Muscle layer of colon (tissue), 2 donors: ENCODE results near the gene CACNA1D.

ENCODE experiments used
- H3K27ac ChIP-seq: one replicate; pipeline ENCODE4 v1.7.0; 2013; ENCODE audit warnings: low read depth, mild to moderate bottlenecking, low read length, moderate library complexity
- H3K27me3 ChIP-seq, 2 donors: one replicate each; pipeline ENCODE4 v1.7.0; 2013; ENCODE audit warnings: low read length in 2 of 2, mild to moderate bottlenecking in 2 of 2; ENCODE audit not compliant: insufficient read depth in 2 of 2, control insufficient read depth in 1 of 2
- H3K36me3 ChIP-seq: one replicate; pipeline ENCODE4 v1.7.0; 2013; ENCODE audit warnings: mild to moderate bottlenecking, low read length; ENCODE audit not compliant: insufficient read depth
- H3K4me1 ChIP-seq: one replicate; pipeline ENCODE4 v1.7.0; 2013; ENCODE audit warnings: mild to moderate bottlenecking, low read length; ENCODE audit not compliant: insufficient read depth
- H3K4me3 ChIP-seq, 2 donors: one replicate each; pipeline ENCODE4 v1.7.0; 2013; ENCODE audit warnings: low read length in 2 of 2, low read depth in 1 of 2, mild to moderate bottlenecking in 1 of 2, moderate library complexity in 1 of 2
- H3K9ac ChIP-seq: one replicate; pipeline ENCODE4 v1.7.0; 2013; ENCODE audit warnings: low read length
- H3K9me3 ChIP-seq: one replicate; pipeline ENCODE4 v1.7.0; 2013; ENCODE audit warnings: mild to moderate bottlenecking, low read length
- donor health status: abdominal sarcoma.
- donor health status: Adenocarcinoma of cecum.

CACNA1D gene

GRCh38 chr3:53599771-53600170 is 105.4 kb downstream of the CACNA1D start:
- no peaks in the 10 kb centered on the region for H3K27me3 ChIP-seq
- H3K4me3 ChIP-seq: no peak overlapping the region
- no peaks in the 10 kb centered on the region for H3K36me3 ChIP-seq
- no peak overlapping the region for H3K9ac ChIP-seq
- H3K27ac ChIP-seq: no peak overlapping the region
- H3K9me3 ChIP-seq: no peaks in the 10 kb centered on the region
- H3K4me1 ChIP-seq: no peaks in the 10 kb centered on the region

DNA sequence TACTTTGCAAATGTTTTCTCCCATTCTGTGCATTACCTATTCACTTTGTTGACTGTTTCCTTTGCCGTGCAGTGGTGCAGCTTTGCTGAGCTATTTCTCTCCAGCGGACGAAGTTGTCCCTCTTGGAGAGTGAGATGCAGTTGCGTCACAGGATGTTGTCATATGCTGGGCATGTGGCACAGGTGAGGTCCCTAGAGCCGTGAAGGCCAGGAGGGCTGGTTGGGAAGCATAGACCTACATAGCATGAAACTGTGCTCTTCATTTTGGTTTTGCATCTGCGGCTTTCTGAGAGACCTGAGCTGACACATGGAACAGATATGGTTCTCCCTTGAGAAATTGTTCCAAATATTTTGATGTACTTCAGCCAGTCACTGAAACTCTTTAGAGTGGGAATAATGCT is 108.5 kb downstream of the CACNA1D start:
- Histone ChIP-seq H3K4me1 (no peaks in the 10 kb centered on the region), H3K9ac (no peak overlapping the region), H3K4me3 (no peak overlapping the region), H3K9me3 (peaks cover 5% of the 10 kb centered on the region), H3K27ac (no peak overlapping the region), H3K36me3 (no peaks in the 10 kb centered on the region), H3K27me3 (no peaks in the 10 kb centered on the region)

DNA sequence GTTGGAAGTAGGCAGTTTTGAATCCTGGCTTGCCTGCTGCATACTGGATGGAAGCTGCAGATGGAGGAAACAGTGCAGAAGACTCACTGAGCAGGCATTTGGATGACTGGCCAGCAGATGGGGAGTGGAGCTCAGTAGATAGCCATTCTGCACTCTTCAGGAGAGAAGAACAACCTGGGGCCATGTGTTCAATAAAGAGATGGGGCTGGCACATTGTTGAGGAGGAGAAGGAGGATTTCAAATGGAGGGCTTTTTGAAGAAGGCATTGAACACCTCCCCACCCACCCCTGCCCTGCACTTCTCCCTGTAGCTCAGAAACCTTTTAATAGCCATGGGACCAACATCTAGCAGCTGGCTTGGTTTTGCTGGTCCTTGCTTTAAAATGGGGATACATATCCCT is 109.8 kb downstream of the CACNA1D start:
- Histone ChIP-seq H3K36me3 (no peaks in the 10 kb centered on the region), H3K4me1 (no peaks in the 10 kb centered on the region), H3K4me3 (no peak overlapping the region), H3K9me3 (peaks cover 5% of the 10 kb centered on the region), H3K9ac (no peak overlapping the region), H3K27ac (no peak overlapping the region), H3K27me3 (no peaks in the 10 kb centered on the region)

DNA sequence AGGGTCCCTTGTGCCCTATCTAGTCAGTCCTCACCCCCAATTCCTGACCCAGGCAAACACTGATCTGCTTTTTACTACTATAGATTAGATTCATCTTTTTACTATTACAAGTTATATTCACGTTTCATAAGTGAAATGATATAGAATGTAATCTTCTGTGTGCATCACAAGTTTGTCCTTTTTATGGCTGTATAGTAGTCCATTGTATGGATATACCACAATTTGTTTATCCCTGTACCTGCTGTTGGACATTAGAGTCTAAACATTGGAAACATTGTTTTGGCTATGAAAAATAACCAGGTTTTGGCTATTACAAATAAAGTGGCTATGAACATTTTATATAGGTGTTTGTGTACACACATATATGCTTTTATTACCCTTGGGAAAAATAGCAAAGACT is 112.4 kb downstream of the CACNA1D start:
- no peaks in the 10 kb centered on the region for H3K36me3 ChIP-seq
- no peaks in the 10 kb centered on the region for H3K27me3 ChIP-seq
- H3K9me3 ChIP-seq: peaks cover 5% of the 10 kb centered on the region
- H3K4me1 ChIP-seq: no peaks in the 10 kb centered on the region
- H3K9ac ChIP-seq: no peak overlapping the region
- H3K4me3 ChIP-seq: no peak overlapping the region
- no peak overlapping the region for H3K27ac ChIP-seq

- no peaks in the 10 kb centered on the region for H3K36me3 ChIP-seq
- no peaks in the 10 kb centered on the region for H3K9me3 ChIP-seq
- no peaks in the 10 kb centered on the region for H3K27me3 ChIP-seq
- H3K27ac ChIP-seq: no peak overlapping the region
- H3K4me1 ChIP-seq: no peaks in the 10 kb centered on the region
- H3K4me3 ChIP-seq: no peak overlapping the region
- H3K9ac ChIP-seq: no peak overlapping the region
Measured at GRCh38 chr3:53612508-53612907, 118.1 kb downstream of the CACNA1D start.

GRCh38 chr3:53613125-53613524 is 118.7 kb downstream of the CACNA1D start:
- Histone ChIP-seq H3K4me1 (no peaks in the 10 kb centered on the region), H3K36me3 (no peaks in the 10 kb centered on the region), H3K9me3 (no peaks in the 10 kb centered on the region), H3K27me3 (no peaks in the 10 kb centered on the region), H3K9ac (no peak overlapping the region), H3K27ac (no peak overlapping the region), H3K4me3 (no peak overlapping the region)

- Histone ChIP-seq H3K36me3 (no peaks in the 10 kb centered on the region), H3K9ac (no peak overlapping the region), H3K4me1 (no peaks in the 10 kb centered on the region)
Measured at GRCh38 chr3:53614307-53614706, 119.9 kb downstream of the CACNA1D start.

DNA sequence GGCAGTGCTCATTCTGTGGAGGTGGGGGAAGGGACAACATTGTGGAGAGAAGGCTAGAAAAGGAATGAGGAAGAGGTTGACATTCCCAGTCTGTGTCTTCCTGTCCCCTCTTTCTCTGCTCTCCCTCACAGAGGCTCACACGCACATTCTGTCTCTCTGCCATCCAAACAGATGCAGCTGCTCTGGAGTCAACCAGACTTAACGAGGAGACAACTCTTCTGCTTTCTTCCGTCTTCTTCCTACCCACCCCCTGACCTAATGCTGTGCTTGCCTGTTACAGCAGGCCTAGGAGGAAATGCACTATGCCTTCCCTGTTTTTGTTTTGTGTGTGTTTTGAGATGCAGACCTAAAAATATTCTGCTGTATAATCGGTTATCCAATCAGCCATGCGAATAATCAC is 121.9 kb downstream of the CACNA1D start:
- H3K9me3 ChIP-seq: no peaks in the 10 kb centered on the region
- H3K9ac ChIP-seq: no peak overlapping the region
- H3K27me3 ChIP-seq: no peaks in the 10 kb centered on the region
- H3K4me3 ChIP-seq: no peak overlapping the region
- no peaks in the 10 kb centered on the region for H3K36me3 ChIP-seq
- no peak overlapping the region for H3K27ac ChIP-seq
- no peaks in the 10 kb centered on the region for H3K4me1 ChIP-seq

More at GRCh38 chr3:53614307-53614706, 119.9 kb downstream of the CACNA1D start:
- Histone ChIP-seq H3K27me3 (no peaks in the 10 kb centered on the region), H3K4me3 (no peak overlapping the region), H3K27ac (no peak overlapping the region), H3K9me3 (no peaks in the 10 kb centered on the region)

- Histone ChIP-seq H3K4me1 (no peaks in the 10 kb centered on the region), H3K27ac (no peak overlapping the region), H3K27me3 (no peaks in the 10 kb centered on the region), H3K4me3 (no peak overlapping the region), H3K9ac (no peak overlapping the region), H3K9me3 (no peaks in the 10 kb centered on the region), H3K36me3 (no peaks in the 10 kb centered on the region)
Measured at GRCh38 chr3:53616971-53617892, 122.8 kb downstream of the CACNA1D start.

DNA sequence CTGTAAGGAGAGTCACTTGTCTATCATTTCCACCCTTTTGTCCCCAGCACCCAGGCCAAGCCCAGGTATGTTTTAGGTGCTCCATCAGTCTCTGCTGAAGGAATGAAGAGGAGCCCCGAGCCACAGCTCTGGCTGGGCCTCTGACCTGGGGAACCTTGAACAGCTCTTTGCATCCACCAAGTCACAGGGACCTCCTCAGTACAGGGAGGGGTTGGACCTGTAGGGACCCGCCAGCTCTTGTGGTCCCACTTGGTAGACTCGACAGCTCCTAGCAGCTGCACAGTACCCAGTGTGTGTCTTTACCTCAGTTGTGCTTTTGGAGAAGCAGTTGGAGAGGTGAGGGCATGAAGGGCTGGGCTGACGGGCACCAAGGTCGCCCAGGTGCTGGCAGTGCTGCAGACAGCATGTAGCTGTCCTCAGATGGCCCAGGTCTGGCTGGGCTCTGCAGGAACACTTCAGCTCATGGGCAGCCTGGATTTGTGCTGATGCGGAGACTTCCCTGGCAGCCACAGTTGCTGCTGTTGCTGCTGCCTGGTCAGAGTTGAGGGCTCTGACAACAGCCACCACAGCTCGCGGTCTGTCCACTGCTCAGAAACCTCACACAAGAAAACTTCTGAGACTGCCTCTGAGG is 123.6 kb downstream of the CACNA1D start:
- no peak overlapping the region for H3K4me3 ChIP-seq
- no peaks in the 10 kb centered on the region for H3K9me3 ChIP-seq
- no peaks in the 10 kb centered on the region for H3K27me3 ChIP-seq
- H3K36me3 ChIP-seq: no peaks in the 10 kb centered on the region
- H3K4me1 ChIP-seq: no peaks in the 10 kb centered on the region
- H3K9ac ChIP-seq: no peak overlapping the region
- no peak overlapping the region for H3K27ac ChIP-seq

DNA sequence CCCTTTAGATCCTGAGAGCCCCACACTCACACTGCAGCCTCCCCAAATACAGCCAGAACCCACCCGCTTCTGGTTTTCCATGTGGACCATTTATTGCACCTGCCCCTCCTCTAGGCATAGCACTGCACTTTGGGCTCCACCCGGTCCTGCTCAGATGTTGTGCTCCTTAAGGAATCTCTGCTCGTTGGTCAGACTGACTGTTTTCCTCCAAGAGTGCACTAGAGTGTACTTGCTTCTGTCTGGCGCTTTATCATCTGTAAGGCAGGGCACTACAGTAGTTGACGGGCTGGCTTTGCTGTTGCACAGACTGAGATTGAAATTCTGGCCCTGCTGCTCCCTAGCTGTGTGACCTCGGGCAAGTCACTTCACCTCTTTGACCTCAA is 124.1 kb downstream of the CACNA1D start:
- no peaks in the 10 kb centered on the region for H3K4me1 ChIP-seq
- no peak overlapping the region for H3K4me3 ChIP-seq
- no peak overlapping the region for H3K9ac ChIP-seq
- H3K27ac ChIP-seq: no peak overlapping the region
- H3K9me3 ChIP-seq: no peaks in the 10 kb centered on the region
- no peaks in the 10 kb centered on the region for H3K36me3 ChIP-seq
- no peaks in the 10 kb centered on the region for H3K27me3 ChIP-seq

DNA sequence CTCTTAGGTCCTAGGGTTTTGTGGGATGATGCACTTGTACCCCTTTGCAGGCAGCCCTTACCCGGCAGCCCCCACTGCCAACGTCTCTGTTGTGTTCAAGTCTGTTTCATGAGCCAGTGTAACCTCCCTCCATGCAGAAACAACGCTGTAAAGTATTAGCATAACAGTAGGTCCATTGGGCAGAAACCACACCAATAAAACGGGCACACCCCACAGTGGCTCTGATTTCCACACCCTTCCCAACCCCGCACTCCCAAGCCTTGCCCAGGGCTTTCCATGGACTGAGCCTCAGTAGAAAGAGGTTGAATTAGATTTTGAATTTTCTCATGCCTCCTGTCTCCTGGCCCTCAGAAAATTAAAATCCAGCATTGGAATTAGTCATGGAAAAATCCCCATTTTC is 124.5 kb downstream of the CACNA1D start:
- H3K4me3 ChIP-seq: no peak overlapping the region
- H3K9ac ChIP-seq: no peak overlapping the region
- H3K4me1 ChIP-seq: no peaks in the 10 kb centered on the region
- H3K36me3 ChIP-seq: no peaks in the 10 kb centered on the region
- no peaks in the 10 kb centered on the region for H3K27me3 ChIP-seq
- no peak overlapping the region for H3K27ac ChIP-seq
- no peaks in the 10 kb centered on the region for H3K9me3 ChIP-seq
